HepG2 (cell line): ENCODE measurements around the gene USE1. TPM values are rescaled to one million over a fixed set of nuclear protein-coding genes. Genes with fewer than 3 reads are reported as not detected.
A peak's percentile ranks its signal among the peaks of the same experiment; 100 is the strongest.

Source experiments
- ASH2L ChIP-seq: fragments of 300-600, 200-600 bp; sonication (generic); IDR thresholded peaks from 2 replicates; pipeline ENCODE4 v1.7.0; 2017; ENCODE audit warnings: low read depth, mild to moderate bottlenecking, moderate library complexity, mixed read lengths, low read length; ENCODE audit not compliant: insufficient read length
- ATF7 ChIP-seq, 2 experiments: fragments of 450-650 bp in 1 of 2; sonication (generic) in 1 of 2; formaldehyde crosslinking in 1 of 2; IDR thresholded peaks; 2 replicates each; pipeline versions ENCODE4 v1.4.0 to v1.6.1; 2016 to 2020; ENCODE audit warnings: antibody characterized with exemption in 1 of 2, mild to moderate bottlenecking in 1 of 2, missing genetic modification reagents in 1 of 2
- DZIP1 ChIP-seq: sonication (generic); formaldehyde crosslinking; IDR thresholded peaks from 2 replicates; pipeline ENCODE4 v1.5.0; 2020; ENCODE audit warnings: mild to moderate bottlenecking, missing genetic modification reagents
- IKZF5 ChIP-seq: IDR thresholded peaks from 2 replicates; pipeline ENCODE4 v1.6.1; 2018; ENCODE audit warnings: missing genetic modification reagents, mild to moderate bottlenecking, missing compliant biosample characterization
- PLSCR1 ChIP-seq: sonication (generic); formaldehyde crosslinking; IDR thresholded peaks from 2 replicates; pipeline ENCODE4 v1.5.0; 2020; ENCODE audit warnings: missing genetic modification reagents, mild to moderate bottlenecking, borderline replicate concordance
- POLR2G ChIP-seq: fragments of 200-400 bp; formaldehyde crosslinking; IDR thresholded peaks from 2 replicates; pipeline ENCODE4 v1.6.1; 2018; ENCODE audit warnings: mild to moderate bottlenecking, low read depth, low read length, moderate library complexity
- PRDM10 ChIP-seq: sonication (generic); formaldehyde crosslinking; IDR thresholded peaks from 2 replicates; pipeline ENCODE4 v1.4.0; 2020; ENCODE audit warnings: low read depth, missing genetic modification reagents
- RAD51 ChIP-seq: fragments of 450-650 bp; IDR thresholded peaks from 2 replicates; pipeline ENCODE4 v1.6.1; 2016; ENCODE audit warnings: borderline replicate concordance
- TFDP1 ChIP-seq: IDR thresholded peaks from 2 replicates; pipeline ENCODE4 v1.6.1; 2016; ENCODE audit warnings: missing compliant biosample characterization, missing genetic modification reagents, borderline replicate concordance
- TOE1 ChIP-seq: sonication (generic); formaldehyde crosslinking; IDR thresholded peaks from 2 replicates; pipeline ENCODE4 v1.4.0; 2020; ENCODE audit warnings: mild to moderate bottlenecking, missing genetic modification reagents
- ZNF101 ChIP-seq: sonication (generic); formaldehyde crosslinking; IDR thresholded peaks from 2 replicates; pipeline ENCODE4 v1.4.0; 2020; ENCODE audit warnings: mild to moderate bottlenecking, low read depth, missing genetic modification reagents, borderline replicate concordance
- ZNF350 ChIP-seq: sonication (generic); formaldehyde crosslinking; IDR thresholded peaks from 2 replicates; pipeline ENCODE4 v1.4.0; 2020; ENCODE audit warnings: mild to moderate bottlenecking, low read depth, missing genetic modification reagents, borderline replicate concordance
- ZNF547 ChIP-seq: sonication (generic); formaldehyde crosslinking; IDR thresholded peaks from 2 replicates; pipeline ENCODE4 v1.5.1; 2020; ENCODE audit warnings: mild to moderate bottlenecking, missing genetic modification reagents
- ZNF615 ChIP-seq: sonication (generic); formaldehyde crosslinking; IDR thresholded peaks from 2 replicates; pipeline ENCODE4 v1.5.0; 2020; ENCODE audit warnings: mild to moderate bottlenecking, missing genetic modification reagents, borderline replicate concordance
- ZNF713 ChIP-seq: sonication (generic); formaldehyde crosslinking; IDR thresholded peaks from 2 replicates; pipeline ENCODE4 v1.4.0; 2020; ENCODE audit warnings: mild to moderate bottlenecking, missing genetic modification reagents
- ZNF772 ChIP-seq: sonication (generic); formaldehyde crosslinking; IDR thresholded peaks from 2 replicates; pipeline ENCODE4 v1.5.0; 2020; ENCODE audit warnings: mild to moderate bottlenecking, missing genetic modification reagents
- polyA plus RNA-seq, 8 experiments: library from polyadenylated mRNA; depleted of rRNA in 3 of 8; stranded (reverse) in 7 of 8; unstranded in 1 of 8; fragments of >200 nt; fragmentation: Illumina TruSeq in 4 of 8; extraction: Trizol in 4 of 8; gene quantifications; 2 replicates each; pipeline versions ENCODE4 v1.2.1 to v1.2.3, GENCODE V29; 2011 to 2016; ENCODE audit warnings: low read depth in 4 of 8, missing spikeins in 1 of 8, mixed read lengths in 1 of 8; ENCODE audit not compliant: insufficient read depth in 1 of 8
- total RNA-seq, 5 experiments: library from RNA; depleted of rRNA; stranded (reverse); fragments of >200 nt; fragmentation: Illumina TruSeq; extraction: Trizol; gene quantifications; 2 replicates each; pipeline ENCODE4 v1.2.3, GENCODE V29; 2016; ENCODE audit warnings: low read depth in 1 of 5

The USE1 gene
- total and polyA plus RNA-seq, 2 of the 13 experiments (the other 11 are each of a cell fraction or from before 2014, with no cell fraction given), result 9.9 to 17.6 TPM

GRCh38 chr19:17246681-17247425 lies 31.7 kb downstream of the USE1 start (continued):
- TF ChIP-seq DZIP1 (CRISPR knock-in tag), result no peak
- TF ChIP-seq ZNF615 (CRISPR knock-in tag), result no peak
- no peak for TF ChIP-seq TFDP1 (CRISPR knock-in tag)
- TF ChIP-seq TOE1 (CRISPR knock-in tag), result no peak
- no peak for TF ChIP-seq ZNF713
- no peak for TF ChIP-seq PLSCR1 (CRISPR knock-in tag)
- TF ChIP-seq ZNF547, result no peak
- TF ChIP-seq ASH2L, result peak; percentile 74
- TF ChIP-seq PRDM10 (CRISPR knock-in tag), result 0 out of 2 replicates have a peak, but pooled peaks have one; percentile 12
- peak; percentile 77 for TF ChIP-seq POLR2G
- TF ChIP-seq ZNF772, result no peak
- peak; percentile 19; the same call in 1 of the 2 replicates for TF ChIP-seq IKZF5 (CRISPR knock-in tag)
- TF ChIP-seq ZNF101, result no peak; the same call in 1 of the 2 replicates
- TF ChIP-seq ZNF350 (CRISPR knock-in tag), result peak; percentile 46; the same call in 1 of the 2 replicates
- no peak for TF ChIP-seq ATF7 (IDR thresholded peaks at IDR 0.05)
- TF ChIP-seq ATF7 (CRISPR knock-in tag; IDR thresholded peaks at IDR 0.05), result no peak
- TF ChIP-seq RAD51, result no peak
